Progenitor cell of endocrine pancreas (in vitro differentiated cells): ENCODE data around the gene ELAPOR2. TPM values are rescaled to one million over a fixed set of nuclear protein-coding genes. Genes with fewer than 3 reads are reported as not detected.
A peak's percentile ranks its signal among the peaks of the same experiment; 100 is the strongest.
"Not testable (repeated sequence)": the region's sequence is repeated elsewhere in the genome, so short reads cannot be mapped to it uniquely, and the experiment has no call there.

ENCODE experiments used
- DNase-seq: peaks from one replicate; pipeline ENCODE4 v3.0.0; 2021; ENCODE audit warnings: low spot score; ENCODE audit not compliant: unreplicated experiment
- H3K27ac Mint-ChIP-seq: 2 replicates; pipeline ENCODE4 v1.8.0; 2021; ENCODE audit warnings: mild to moderate bottlenecking, moderate library complexity, mixed read lengths
- H3K27me3 Mint-ChIP-seq: 2 replicates; pipeline ENCODE4 v1.8.0; 2021; ENCODE audit warnings: mixed read lengths
- H3K36me3 Mint-ChIP-seq: 2 replicates; pipeline ENCODE4 v1.8.0; 2022; ENCODE audit warnings: mixed read lengths; ENCODE audit not compliant: insufficient read depth
- H3K4me1 Mint-ChIP-seq: 2 replicates; pipeline ENCODE4 v1.8.0; 2021; ENCODE audit warnings: low read depth, mixed read lengths
- H3K4me3 Mint-ChIP-seq: 2 replicates; pipeline ENCODE4 v1.8.0; 2021; ENCODE audit warnings: low read depth, mild to moderate bottlenecking, moderate library complexity, mixed read lengths
- H3K9me3 Mint-ChIP-seq: 2 replicates; pipeline ENCODE4 v1.8.0; 2021; ENCODE audit warnings: low read depth, mixed read lengths
- total RNA-seq: library from RNA; stranded (reverse); gene quantifications from 2 replicates; pipeline ENCODE4 v1.2.1, GENCODE V29; 2021
- TF ChIP-seq, protein P1 (sequence below): fragments of 200-600 bp; sonication (generic); IDR thresholded peaks from one replicate; pipeline ENCODE4 v1.5.0; 2021; ENCODE audit warnings: antibody characterized with exemption, mild to moderate bottlenecking; ENCODE audit not compliant: unreplicated experiment

Gene ELAPOR2
- total RNA-seq, 1 donor from 2014 or later, result 62.8 TPM

GRCh38 chr7:87057210-87057609 lies 2.2 kb downstream of the ELAPOR2 start:
- TF ChIP-seq, protein P1, sequence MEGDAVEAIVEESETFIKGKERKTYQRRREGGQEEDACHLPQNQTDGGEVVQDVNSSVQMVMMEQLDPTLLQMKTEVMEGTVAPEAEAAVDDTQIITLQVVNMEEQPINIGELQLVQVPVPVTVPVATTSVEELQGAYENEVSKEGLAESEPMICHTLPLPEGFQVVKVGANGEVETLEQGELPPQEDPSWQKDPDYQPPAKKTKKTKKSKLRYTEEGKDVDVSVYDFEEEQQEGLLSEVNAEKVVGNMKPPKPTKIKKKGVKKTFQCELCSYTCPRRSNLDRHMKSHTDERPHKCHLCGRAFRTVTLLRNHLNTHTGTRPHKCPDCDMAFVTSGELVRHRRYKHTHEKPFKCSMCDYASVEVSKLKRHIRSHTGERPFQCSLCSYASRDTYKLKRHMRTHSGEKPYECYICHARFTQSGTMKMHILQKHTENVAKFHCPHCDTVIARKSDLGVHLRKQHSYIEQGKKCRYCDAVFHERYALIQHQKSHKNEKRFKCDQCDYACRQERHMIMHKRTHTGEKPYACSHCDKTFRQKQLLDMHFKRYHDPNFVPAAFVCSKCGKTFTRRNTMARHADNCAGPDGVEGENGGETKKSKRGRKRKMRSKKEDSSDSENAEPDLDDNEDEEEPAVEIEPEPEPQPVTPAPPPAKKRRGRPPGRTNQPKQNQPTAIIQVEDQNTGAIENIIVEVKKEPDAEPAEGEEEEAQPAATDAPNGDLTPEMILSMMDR, result no peak
- Mint-ChIP-seq H3K27me3 (peaks cover 18% of the 10 kb centered on the region), H3K9me3 (no peaks in the 10 kb centered on the region), H3K27ac (no peak overlapping the region), H3K4me1 (peaks cover 4% of the 10 kb centered on the region), H3K4me3 (no peak overlapping the region), H3K36me3 (no peaks in the 10 kb centered on the region)
- no peak for DNase-seq

DNA sequence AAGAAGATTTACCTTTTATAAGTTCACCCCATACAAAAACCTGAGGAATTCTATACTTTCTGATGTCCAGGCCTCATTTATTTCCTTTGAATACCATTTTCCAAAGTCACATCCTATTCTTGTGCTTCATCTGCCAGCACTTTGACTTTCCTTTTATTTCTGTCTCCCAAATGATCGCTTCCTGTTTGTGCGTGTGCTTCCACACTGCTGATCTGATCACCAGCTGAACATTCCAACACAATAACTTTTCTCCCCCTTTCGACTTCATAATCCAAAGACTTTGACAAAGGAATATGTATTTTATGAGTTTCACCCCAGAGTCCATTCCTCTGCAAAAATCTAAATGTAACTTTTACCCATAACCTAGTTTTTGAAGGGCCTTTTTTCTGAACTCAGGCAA lies 3.1 kb downstream of the ELAPOR2 start:
- peaks cover 4% of the 10 kb centered on the region for H3K4me1 Mint-ChIP-seq
- H3K27me3 Mint-ChIP-seq, result peaks cover 18% of the 10 kb centered on the region
- DNase-seq, result no peak
- H3K27ac Mint-ChIP-seq, result no peak overlapping the region
- H3K4me3 Mint-ChIP-seq, result no peak overlapping the region
- no peaks in the 10 kb centered on the region for H3K36me3 Mint-ChIP-seq
- H3K9me3 Mint-ChIP-seq, result no peaks in the 10 kb centered on the region
- TF ChIP-seq, protein P1, result no peak

- Mint-ChIP-seq H3K4me3 (no peak overlapping the region), H3K27me3 (no peaks in the 10 kb centered on the region)
Observed at GRCh38 chr7:87048839-87049238, 10.6 kb downstream of the ELAPOR2 start.

DNA sequence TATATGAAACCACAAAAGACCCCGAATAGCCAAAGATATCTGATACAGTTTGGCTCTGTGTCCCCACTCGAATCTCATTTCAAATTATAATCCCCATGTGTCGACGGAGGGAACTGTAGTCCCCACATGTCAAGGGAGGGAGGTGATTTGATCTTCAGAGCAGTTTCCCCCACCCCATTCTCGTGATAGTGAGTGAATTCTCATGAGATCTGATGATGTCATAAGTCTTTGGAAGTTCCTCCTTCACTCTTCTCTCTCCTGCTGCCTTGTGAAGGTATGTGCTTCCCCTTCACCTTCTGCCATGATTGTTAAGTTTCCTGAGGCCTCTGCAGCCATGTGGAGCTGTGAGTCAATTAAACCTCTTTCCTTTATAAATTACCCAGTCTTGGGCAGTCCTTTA lies 13.0 kb downstream of the ELAPOR2 start:
- TF ChIP-seq, protein P1, result no peak
- peaks cover 36% of the 10 kb centered on the region for H3K9me3 Mint-ChIP-seq
- no peaks in the 10 kb centered on the region for H3K27me3 Mint-ChIP-seq
- H3K4me1 Mint-ChIP-seq, result no peaks in the 10 kb centered on the region
- no peak overlapping the region for H3K4me3 Mint-ChIP-seq
- peaks cover 31% of the 10 kb centered on the region for H3K36me3 Mint-ChIP-seq
- no peak for DNase-seq
- no peak overlapping the region for H3K27ac Mint-ChIP-seq

More at GRCh38 chr7:87048839-87049238, 10.6 kb downstream of the ELAPOR2 start:
- no peaks in the 10 kb centered on the region for H3K4me1 Mint-ChIP-seq
- H3K27ac Mint-ChIP-seq, result no peak overlapping the region
- peaks cover 33% of the 10 kb centered on the region for H3K9me3 Mint-ChIP-seq
- TF ChIP-seq, protein P1, result no peak
- no peak for DNase-seq
- peaks cover 27% of the 10 kb centered on the region for H3K36me3 Mint-ChIP-seq

DNA sequence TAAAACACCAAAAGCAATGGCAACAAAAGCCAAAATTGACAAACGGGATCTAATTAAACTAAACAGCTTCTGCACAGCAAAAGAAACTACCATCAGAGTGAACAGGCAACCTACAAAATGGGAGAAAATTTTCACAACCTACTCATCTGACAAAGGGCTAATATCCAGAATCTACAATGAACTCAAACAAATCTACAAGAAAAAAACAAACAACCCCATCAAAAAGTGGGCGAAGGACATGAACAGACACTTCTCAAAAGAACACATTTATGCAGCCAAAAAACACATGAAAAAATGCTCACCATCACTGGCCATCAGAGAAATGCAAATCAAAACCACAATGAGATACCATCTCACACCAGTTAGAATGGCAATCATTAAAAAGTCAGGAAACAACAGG lies 14.7 kb downstream of the ELAPOR2 start:
- H3K27me3 Mint-ChIP-seq, H3K4me3 Mint-ChIP-seq, H3K4me1 Mint-ChIP-seq, H3K27ac Mint-ChIP-seq, DNase-seq: not testable (repeated sequence)
- Mint-ChIP-seq H3K9me3 (peaks cover 33% of the 10 kb centered on the region), H3K36me3 (peaks cover 29% of the 10 kb centered on the region)

DNA sequence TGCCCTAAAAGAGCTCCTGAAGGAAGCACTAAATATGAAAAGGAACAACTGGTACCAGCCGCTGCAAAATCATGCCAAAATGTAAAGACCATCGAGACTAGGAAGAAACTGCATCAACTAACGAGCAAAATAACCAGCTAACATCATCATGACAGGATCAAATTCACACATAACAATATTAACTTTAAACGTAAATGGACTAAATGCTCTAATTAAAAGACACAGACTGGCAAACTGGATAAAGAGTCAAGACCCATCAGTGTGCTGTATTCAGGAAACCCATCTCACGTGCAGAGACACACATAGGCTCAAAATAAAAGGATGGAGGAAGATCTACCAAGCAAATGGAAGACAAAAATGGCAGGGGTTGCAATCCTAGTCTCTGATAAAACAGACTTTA lies 17.9 kb downstream of the ELAPOR2 start:
- peaks cover 17% of the 10 kb centered on the region for H3K36me3 Mint-ChIP-seq
- not testable (repeated sequence) for H3K4me3 Mint-ChIP-seq, DNase-seq, H3K27ac Mint-ChIP-seq, H3K27me3 Mint-ChIP-seq
- H3K4me1 Mint-ChIP-seq, result peaks cover 13% of the 10 kb centered on the region
- peaks cover 17% of the 10 kb centered on the region for H3K9me3 Mint-ChIP-seq

DNA sequence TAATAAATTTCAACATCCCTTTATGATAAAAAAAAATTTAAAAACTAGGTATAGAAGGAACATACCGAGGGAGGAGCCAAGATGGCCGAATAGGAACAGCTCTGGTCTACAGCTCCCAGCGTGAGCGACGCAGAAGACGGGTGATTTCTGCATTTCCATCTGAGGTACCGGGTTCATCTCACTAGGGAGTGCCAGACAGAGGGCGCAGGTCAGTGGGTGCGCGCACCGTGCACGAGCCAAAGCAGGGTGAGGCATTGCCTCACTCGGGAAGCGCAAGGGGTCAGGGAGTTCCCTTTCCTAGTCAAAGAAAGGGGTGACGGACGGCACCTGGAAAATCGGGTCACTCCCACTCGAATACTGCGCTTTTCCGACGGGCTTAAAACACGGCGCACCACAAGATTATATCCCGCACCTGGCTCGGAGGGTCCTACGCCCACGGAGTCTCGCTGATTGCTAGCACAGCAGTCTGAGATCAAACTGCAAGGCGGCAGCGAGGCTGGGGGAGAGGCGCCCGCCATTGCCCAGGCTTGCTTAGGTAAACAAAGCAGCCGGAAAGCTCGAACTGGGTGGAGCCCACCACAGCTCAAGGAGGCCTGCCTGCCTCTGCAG lies 19.7 kb downstream of the ELAPOR2 start:
- H3K27me3 Mint-ChIP-seq, H3K36me3 Mint-ChIP-seq, H3K9me3 Mint-ChIP-seq: not testable (repeated sequence)
- Mint-ChIP-seq H3K4me3 (peak overlapping the region; percentile 83), H3K27ac (peak overlapping the region; percentile 100), H3K4me1 (peaks cover 18% of the 10 kb centered on the region)
- DNase-seq, result peak; percentile 55
